ENCODE data around the gene AP4E1. TPM values are rescaled to one million over a fixed set of nuclear protein-coding genes. Genes with fewer than 3 reads are reported as not detected.

AP4E1 gene
- total RNA-seq, 4 donors from 2014 or later: 10.2 to 15.3 (median 12.6) TPM

DNA sequence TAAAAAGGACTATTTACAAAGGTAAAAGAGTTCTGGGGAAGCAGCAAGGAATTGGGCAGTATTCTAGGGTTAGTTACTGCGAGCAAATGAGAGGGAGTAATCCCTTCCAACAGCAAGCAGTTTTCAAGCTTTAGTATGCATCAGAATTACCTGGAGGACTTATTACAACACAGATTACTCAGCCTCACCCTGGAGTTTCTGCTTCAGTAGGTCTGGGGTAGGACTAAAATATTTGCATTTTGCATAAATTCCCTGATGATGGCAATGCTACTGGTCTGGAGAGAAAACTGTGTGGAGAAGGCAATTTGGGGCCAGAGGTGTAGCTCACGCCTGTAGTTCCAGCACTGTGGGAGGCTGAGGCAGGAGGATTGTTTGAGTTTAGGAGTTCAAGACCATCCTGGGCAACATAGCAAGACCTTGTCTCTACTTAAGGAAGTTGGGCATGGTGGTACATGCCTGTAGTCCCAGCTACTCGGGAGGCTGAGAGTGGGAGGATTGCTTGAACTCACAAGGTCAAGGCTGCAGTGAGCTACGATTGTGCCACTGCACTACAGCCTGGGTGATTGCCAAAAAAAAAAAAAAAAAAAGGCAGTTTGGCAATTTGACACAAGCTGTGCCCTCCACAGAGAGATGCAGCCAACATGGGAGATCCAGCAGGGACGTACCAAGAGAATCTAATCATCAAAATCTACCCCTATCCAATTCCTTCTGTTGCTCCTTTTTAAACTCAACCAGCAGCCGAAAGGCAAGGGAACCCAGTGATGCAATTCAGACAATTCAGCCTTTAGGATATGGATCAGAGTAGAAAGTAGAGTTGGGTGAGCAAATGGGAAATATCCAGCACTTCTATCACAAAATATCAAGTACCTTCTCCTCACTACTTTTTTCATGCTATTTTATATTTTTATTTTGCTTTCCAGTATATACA, 27.1 kb upstream of the AP4E1 start:
- H3K27ac ChIP-seq: peak overlapping the region in 1 of 4 donors; percentile 63
- H3K4me3 ChIP-seq: no peak overlapping the region
- no peaks in the 10 kb centered on the region for H3K27me3 ChIP-seq
- TF ChIP-seq, protein P1, sequence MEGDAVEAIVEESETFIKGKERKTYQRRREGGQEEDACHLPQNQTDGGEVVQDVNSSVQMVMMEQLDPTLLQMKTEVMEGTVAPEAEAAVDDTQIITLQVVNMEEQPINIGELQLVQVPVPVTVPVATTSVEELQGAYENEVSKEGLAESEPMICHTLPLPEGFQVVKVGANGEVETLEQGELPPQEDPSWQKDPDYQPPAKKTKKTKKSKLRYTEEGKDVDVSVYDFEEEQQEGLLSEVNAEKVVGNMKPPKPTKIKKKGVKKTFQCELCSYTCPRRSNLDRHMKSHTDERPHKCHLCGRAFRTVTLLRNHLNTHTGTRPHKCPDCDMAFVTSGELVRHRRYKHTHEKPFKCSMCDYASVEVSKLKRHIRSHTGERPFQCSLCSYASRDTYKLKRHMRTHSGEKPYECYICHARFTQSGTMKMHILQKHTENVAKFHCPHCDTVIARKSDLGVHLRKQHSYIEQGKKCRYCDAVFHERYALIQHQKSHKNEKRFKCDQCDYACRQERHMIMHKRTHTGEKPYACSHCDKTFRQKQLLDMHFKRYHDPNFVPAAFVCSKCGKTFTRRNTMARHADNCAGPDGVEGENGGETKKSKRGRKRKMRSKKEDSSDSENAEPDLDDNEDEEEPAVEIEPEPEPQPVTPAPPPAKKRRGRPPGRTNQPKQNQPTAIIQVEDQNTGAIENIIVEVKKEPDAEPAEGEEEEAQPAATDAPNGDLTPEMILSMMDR (IDR thresholded peaks at IDR 0.05): no peak
- TF ChIP-seq POLR2A (IDR thresholded peaks at IDR 0.05) (no peak), EP300 (IDR thresholded peaks at IDR 0.05) (no peak)
- WGBS, 2 donors: 63 to 67% methylated on average over 6 of the region's 6 CpGs
- no peaks in the 10 kb centered on the region for H3K9me3 ChIP-seq
- DNase-seq (ENCODE audit: low spot score in 2 of 2): no peak
- H3K36me3 ChIP-seq: no peaks in the 10 kb centered on the region
- H3K4me1 ChIP-seq: peaks cover 0 to 26% (median 16%) of the 10 kb centered on the region in 4 donors

DNA sequence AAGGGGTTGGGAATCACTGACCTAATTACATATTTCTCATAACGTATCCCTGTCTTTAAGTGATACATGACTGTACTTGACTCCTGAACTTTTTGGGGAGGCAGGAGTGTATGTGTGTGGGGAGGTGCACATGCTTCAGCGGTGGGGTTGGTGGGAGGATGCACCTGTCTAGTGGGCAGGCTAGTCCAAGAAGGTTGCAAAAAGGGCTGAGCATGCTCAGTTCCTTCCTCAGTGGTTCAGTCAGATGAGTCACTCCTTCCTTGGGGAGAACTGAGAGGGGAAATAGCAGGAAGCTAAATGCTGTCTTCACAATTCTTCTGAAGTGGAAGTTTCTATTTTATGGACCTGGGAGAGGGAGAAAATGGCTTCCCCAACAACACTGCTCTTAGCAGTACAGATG, 24.6 kb upstream of the AP4E1 start:
- no peak for TF ChIP-seq POLR2A (IDR thresholded peaks at IDR 0.05)
- TF ChIP-seq, protein P1 (IDR thresholded peaks at IDR 0.05): no peak
- peak in 1 of 2 donors; percentile 22 for TF ChIP-seq EP300 (IDR thresholded peaks at IDR 0.05)
- Histone ChIP-seq H3K4me1 (peaks cover 0 to 18% (median 14%) of the 10 kb centered on the region in 4 donors), H3K36me3 (no peaks in the 10 kb centered on the region), H3K4me3 (no peak overlapping the region), H3K9me3 (no peaks in the 10 kb centered on the region), H3K27ac (peak overlapping the region in 1 of 4 donors; percentile 81), H3K27me3 (no peaks in the 10 kb centered on the region)
- 81 to 86% methylated on average over 2 of the region's 2 CpGs for WGBS, 2 donors
- DNase-seq (ENCODE audit: low spot score in 2 of 2): no peak

DNA sequence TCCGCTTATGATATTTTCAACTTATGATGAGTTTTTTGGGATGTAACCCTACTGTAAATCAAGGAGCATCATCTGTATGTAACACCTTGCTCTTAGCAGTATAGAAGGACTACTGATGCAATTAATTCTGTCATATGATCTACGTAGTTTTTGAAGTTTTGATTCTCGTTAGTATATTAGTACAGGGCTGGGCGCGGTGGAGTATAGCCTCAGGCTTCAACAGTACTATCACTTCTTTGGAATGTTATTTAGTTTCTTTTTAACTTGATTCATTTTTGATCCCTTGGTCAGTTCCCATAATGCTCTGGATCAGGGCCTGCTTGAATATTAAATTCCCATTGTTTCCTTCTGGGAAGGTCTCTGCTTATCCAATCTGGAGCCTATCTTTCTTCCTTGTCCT, 23.9 kb upstream of the AP4E1 start:
- Histone ChIP-seq H3K4me3 (no peak overlapping the region), H3K27me3 (no peaks in the 10 kb centered on the region), H3K36me3 (peaks cover 0 to 3% (median 0%) of the 10 kb centered on the region in 3 donors), H3K27ac (peak overlapping the region in 2 of 4 donors; percentile 70 to 81), H3K9me3 (no peaks in the 10 kb centered on the region), H3K4me1 (peaks cover 0 to 18% (median 14%) of the 10 kb centered on the region in 4 donors)
- WGBS, 2 donors: 56 to 78% methylated on average over 5 of the region's 5 CpGs
- no peak for DNase-seq (ENCODE audit: low spot score in 2 of 2)
- TF ChIP-seq, protein P1 (IDR thresholded peaks at IDR 0.05): no peak
- TF ChIP-seq EP300 (IDR thresholded peaks at IDR 0.05): no peak
- no peak for TF ChIP-seq POLR2A (IDR thresholded peaks at IDR 0.05)

DNA sequence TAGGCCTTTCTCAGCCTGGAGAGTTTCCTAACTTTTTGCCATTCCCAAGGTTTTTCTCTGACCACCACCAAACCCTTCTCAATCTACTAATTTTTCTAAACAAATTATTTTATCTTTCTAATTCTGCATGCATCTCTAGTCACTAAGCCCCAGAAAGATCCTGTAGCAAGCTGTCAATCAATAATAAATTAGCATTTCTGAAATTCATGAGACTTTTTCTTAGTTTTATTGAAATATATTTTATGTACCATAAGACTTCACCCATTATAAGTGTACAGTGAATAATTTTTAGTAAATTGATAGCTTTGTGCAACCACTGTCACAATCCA, 22.4 kb upstream of the AP4E1 start:
- Histone ChIP-seq H3K9me3 (peaks cover 0 to 7% (median 0%) of the 10 kb centered on the region in 4 donors), H3K27me3 (no peaks in the 10 kb centered on the region), H3K36me3 (peaks cover 0 to 17% (median 0%) of the 10 kb centered on the region in 3 donors), H3K4me1 (peaks cover 0 to 18% (median 14%) of the 10 kb centered on the region in 4 donors), H3K27ac (peak overlapping the region in 1 of 4 donors; percentile 81), H3K4me3 (no peak overlapping the region)
- TF ChIP-seq, protein P1 (IDR thresholded peaks at IDR 0.05): no peak
- TF ChIP-seq POLR2A (IDR thresholded peaks at IDR 0.05) (no peak), EP300 (IDR thresholded peaks at IDR 0.05) (no peak)
- DNase-seq (ENCODE audit: low spot score in 2 of 2): no peak

All from tibial nerve (tissue), 4 donors.